NT2/D1 (cell line): Measurements from ENCODE around the gene GREB1.

Experiments used
- DNase-seq: peaks from one replicate; pipeline ENCODE4 v3.0.0-alpha.2; 2011; ENCODE audit warnings: low read depth, low spot score
- H3K27me3 ChIP-seq: 2 replicates; pipeline ENCODE4 v1.6.0; 2011; ENCODE audit warnings: mild to moderate bottlenecking; ENCODE audit not compliant: insufficient read length, insufficient read depth
- H3K36me3 ChIP-seq: 2 replicates; pipeline ENCODE4 v1.6.1; 2011; ENCODE audit warnings: mild to moderate bottlenecking, low read length, mixed read lengths; ENCODE audit not compliant: insufficient read depth, insufficient read length
- H3K4me1 ChIP-seq: 2 replicates; pipeline ENCODE4 v1.5.1; 2011; ENCODE audit not compliant: insufficient read depth, insufficient read length
- H3K4me3 ChIP-seq: 2 replicates; pipeline ENCODE4 v1.5.1; 2011; ENCODE audit warnings: low read depth; ENCODE audit not compliant: insufficient read length
- H3K9ac ChIP-seq: 2 replicates; pipeline ENCODE4 v1.6.0; 2011; ENCODE audit warnings: low read depth; ENCODE audit not compliant: insufficient read length
- H3K9me3 ChIP-seq: 2 replicates; pipeline ENCODE4 v1.5.1; 2011; ENCODE audit warnings: mild to moderate bottlenecking, low read length; ENCODE audit not compliant: insufficient read depth
- SUZ12 ChIP-seq: IDR thresholded peaks from 2 replicates; pipeline ENCODE4 v1.6.1; 2011; ENCODE audit not compliant: insufficient read length, insufficient read depth; ENCODE audit errors: extremely low read depth
- YY1 ChIP-seq: IDR thresholded peaks from 2 replicates; pipeline ENCODE4 v1.6.1; 2011; ENCODE audit not compliant: insufficient read length, insufficient read depth
- ZNF274 ChIP-seq: IDR thresholded peaks from 2 replicates; pipeline ENCODE4 v1.6.1; 2011; ENCODE audit warnings: mild to moderate bottlenecking, low read depth, low read length

GREB1 gene

GRCh38 chr2:11592671-11593574, 59.1 kb downstream of the GREB1 start:
- Histone ChIP-seq H3K9me3 (no peaks in the 10 kb centered on the region), H3K27me3 (no peaks in the 10 kb centered on the region), H3K9ac (no peak overlapping the region), H3K4me3 (no peak overlapping the region), H3K36me3 (peaks cover 15% of the 10 kb centered on the region), H3K4me1 (peaks cover 3% of the 10 kb centered on the region)
- no peak for DNase-seq
- TF ChIP-seq ZNF274 (no peak), YY1 (no peak), SUZ12 (no peak)

DNA sequence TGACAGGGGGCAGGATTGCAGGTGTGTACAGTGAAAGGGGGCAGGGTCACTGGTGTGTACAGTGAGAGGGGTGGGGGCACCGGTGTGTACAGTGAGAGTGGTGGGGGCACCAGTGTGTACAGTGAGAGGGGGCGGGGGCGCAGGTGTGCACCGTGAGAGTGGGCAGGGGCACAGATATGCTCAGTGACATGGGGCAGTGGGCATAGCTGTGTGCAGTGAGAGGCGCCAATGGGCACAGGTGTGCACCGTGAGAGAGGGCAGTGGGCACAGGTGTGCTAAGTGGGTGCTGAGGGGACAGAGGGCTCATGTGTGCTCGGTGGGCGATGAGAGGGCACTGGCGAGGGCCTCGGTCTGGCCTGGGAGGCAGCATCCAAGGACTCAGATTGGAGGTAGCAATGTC, 63.0 kb downstream of the GREB1 start:
- H3K36me3 ChIP-seq: peaks cover 33% of the 10 kb centered on the region
- TF ChIP-seq SUZ12: no peak
- TF ChIP-seq YY1: no peak
- TF ChIP-seq ZNF274: no peak
- H3K9me3 ChIP-seq: no peaks in the 10 kb centered on the region
- no peak for DNase-seq
- H3K9ac ChIP-seq: no peak overlapping the region
- no peaks in the 10 kb centered on the region for H3K27me3 ChIP-seq
- H3K4me1 ChIP-seq: peaks cover 3% of the 10 kb centered on the region
- H3K4me3 ChIP-seq: no peak overlapping the region

- no peak overlapping the region for H3K4me3 ChIP-seq
- H3K27me3 ChIP-seq: no peaks in the 10 kb centered on the region
- peaks cover 37% of the 10 kb centered on the region for H3K36me3 ChIP-seq
- H3K9me3 ChIP-seq: no peaks in the 10 kb centered on the region
- no peak overlapping the region for H3K9ac ChIP-seq
- TF ChIP-seq ZNF274: no peak
- TF ChIP-seq YY1: no peak
- no peak for TF ChIP-seq SUZ12
- DNase-seq: no peak
- H3K4me1 ChIP-seq: peaks cover 3% of the 10 kb centered on the region
These were observed 63.8 kb downstream of the GREB1 start for GRCh38 chr2:11597538-11598225.

GRCh38 chr2:11598228-11598731, 64.4 kb downstream of the GREB1 start:
- H3K4me3 ChIP-seq: no peak overlapping the region
- no peaks in the 10 kb centered on the region for H3K4me1 ChIP-seq
- H3K36me3 ChIP-seq: peaks cover 38% of the 10 kb centered on the region
- H3K9me3 ChIP-seq: no peaks in the 10 kb centered on the region
- no peaks in the 10 kb centered on the region for H3K27me3 ChIP-seq
- H3K9ac ChIP-seq: no peak overlapping the region
- DNase-seq: no peak
- TF ChIP-seq YY1 (no peak), SUZ12 (no peak), ZNF274 (no peak)

GRCh38 chr2:11602563-11603204, 68.8 kb downstream of the GREB1 start:
- Histone ChIP-seq H3K9ac (no peak overlapping the region), H3K9me3 (no peaks in the 10 kb centered on the region), H3K4me1 (no peaks in the 10 kb centered on the region), H3K36me3 (peaks cover 33% of the 10 kb centered on the region), H3K4me3 (no peak overlapping the region), H3K27me3 (no peaks in the 10 kb centered on the region)
- no peak for DNase-seq
- TF ChIP-seq ZNF274 (no peak), YY1 (no peak), SUZ12 (no peak)

DNA sequence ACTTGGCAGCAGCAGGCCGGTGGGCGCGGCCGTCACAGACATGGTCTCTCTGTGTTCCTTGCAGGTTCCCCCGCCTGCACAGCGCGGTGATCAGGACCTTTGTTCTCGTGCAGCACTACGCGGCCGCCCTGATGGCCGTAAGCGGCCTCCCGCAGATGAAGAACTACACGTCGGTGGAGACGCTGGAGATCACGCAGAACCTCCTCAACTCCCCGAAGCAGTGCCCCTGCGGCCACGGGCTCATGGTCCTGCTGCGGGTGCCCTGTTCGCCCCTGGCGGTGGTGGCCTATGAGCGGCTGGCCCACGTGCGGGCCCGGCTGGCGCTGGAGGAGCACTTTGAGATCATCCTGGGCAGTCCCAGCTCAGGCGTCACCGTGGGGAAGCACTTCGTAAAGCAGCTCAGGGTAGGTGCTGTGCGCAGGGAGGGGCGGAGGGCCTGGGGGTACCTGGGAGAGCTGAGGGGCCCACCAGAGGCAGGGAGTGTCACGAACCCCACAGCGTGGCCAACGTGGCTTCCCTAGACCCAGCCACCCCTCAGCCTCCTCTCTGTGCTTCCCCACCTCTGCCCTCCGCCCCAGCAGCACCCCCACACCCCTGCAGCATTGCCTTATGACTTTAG, 76.9 kb downstream of the GREB1 start:
- no peaks in the 10 kb centered on the region for H3K4me1 ChIP-seq
- peaks cover 30% of the 10 kb centered on the region for H3K36me3 ChIP-seq
- no peak overlapping the region for H3K4me3 ChIP-seq
- no peaks in the 10 kb centered on the region for H3K9me3 ChIP-seq
- H3K9ac ChIP-seq: no peak overlapping the region
- H3K27me3 ChIP-seq: no peaks in the 10 kb centered on the region
- TF ChIP-seq SUZ12 (no peak), ZNF274 (no peak), YY1 (no peak)
- no peak for DNase-seq

DNA sequence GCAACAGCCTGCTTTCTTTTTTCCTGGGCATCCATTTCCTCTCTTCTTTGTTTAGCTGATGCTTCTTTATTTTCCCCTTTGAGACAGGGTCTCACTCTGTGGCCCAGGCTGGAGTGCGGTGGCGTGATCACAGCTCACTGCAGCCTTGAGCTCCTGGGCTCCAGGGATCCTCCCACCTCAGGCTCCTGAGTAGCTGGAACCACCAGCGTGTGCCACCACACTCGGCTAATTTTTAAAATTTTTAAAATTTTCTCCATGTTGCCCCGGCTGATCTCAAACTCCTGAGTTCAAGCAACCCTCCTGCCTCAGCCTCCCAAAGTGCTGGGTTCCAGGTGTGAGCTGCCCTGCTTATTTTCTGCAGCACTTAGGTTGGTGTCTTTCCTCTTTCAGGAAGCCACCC, 77.4 kb downstream of the GREB1 start:
- H3K27me3 ChIP-seq: no peaks in the 10 kb centered on the region
- H3K4me1 ChIP-seq: no peaks in the 10 kb centered on the region
- no peak overlapping the region for H3K4me3 ChIP-seq
- peaks cover 35% of the 10 kb centered on the region for H3K36me3 ChIP-seq
- no peaks in the 10 kb centered on the region for H3K9me3 ChIP-seq
- no peak for DNase-seq
- H3K9ac ChIP-seq: no peak overlapping the region
- TF ChIP-seq YY1: no peak
- no peak for TF ChIP-seq SUZ12
- no peak for TF ChIP-seq ZNF274
